HepG2 (cell line): Measurements from ENCODE around the gene MRPL51. TPM values are rescaled to one million over a fixed set of nuclear protein-coding genes. Genes with fewer than 3 reads are reported as not detected.

ENCODE experiments used
- GABPB1 ChIP-seq: IDR thresholded peaks from 2 replicates; pipeline ENCODE4 v1.6.1; 2016; ENCODE audit warnings: mild to moderate bottlenecking, missing genetic modification reagents, moderate library complexity, missing compliant biosample characterization
- IKZF4 ChIP-seq: sonication (generic); formaldehyde crosslinking; IDR thresholded peaks from 2 replicates; pipeline ENCODE4 v1.5.1; 2020; ENCODE audit warnings: borderline replicate concordance, mild to moderate bottlenecking, low read depth, missing genetic modification reagents; ENCODE audit errors: not compliant biosample characterization
- PCBP1 ChIP-seq: fragments of 200-400 bp; formaldehyde crosslinking; IDR thresholded peaks from 2 replicates; pipeline ENCODE4 v1.6.1; 2017; ENCODE audit warnings: mild to moderate bottlenecking, low read depth, low read length, borderline replicate concordance
- POLR2AphosphoS2 ChIP-seq: IDR thresholded peaks from 2 replicates; pipeline ENCODE4 v1.6.1; 2011; ENCODE audit warnings: low read depth, low read length, improper control_type of control experiment
- RAD21 ChIP-seq: fragments of 450-650 bp; formaldehyde crosslinking; IDR thresholded peaks from 2 replicates; pipeline ENCODE4 v1.5.0; 2020; ENCODE audit warnings: mild to moderate bottlenecking
- TBX2 ChIP-seq: sonication (generic); formaldehyde crosslinking; IDR thresholded peaks from 2 replicates; pipeline ENCODE4 v1.5.0; 2020; ENCODE audit warnings: missing genetic modification reagents, mild to moderate bottlenecking, borderline replicate concordance
- U2AF1 ChIP-seq: fragments of 200-400 bp; formaldehyde crosslinking; optimal IDR thresholded peaks from 2 replicates; pipeline ENCODE3; 2017; ENCODE audit warnings: mild to moderate bottlenecking, low read depth, low read length
- ZBTB2 ChIP-seq: sonication (generic); formaldehyde crosslinking; IDR thresholded peaks from 2 replicates; pipeline ENCODE4 v1.8.0; 2022; ENCODE audit warnings: low read depth, missing genetic modification reagents
- ZBTB3 ChIP-seq: sonication (generic); formaldehyde crosslinking; IDR thresholded peaks from 2 replicates; pipeline ENCODE4 v1.4.0; 2020; ENCODE audit warnings: low read depth, mild to moderate bottlenecking, moderate library complexity, missing genetic modification reagents, borderline replicate concordance
- ZBTB42 ChIP-seq: sonication (generic); formaldehyde crosslinking; IDR thresholded peaks from 2 replicates; pipeline ENCODE4 v1.5.0; 2020; ENCODE audit warnings: mild to moderate bottlenecking, missing genetic modification reagents
- ZKSCAN5 ChIP-seq: sonication (generic); formaldehyde crosslinking; IDR thresholded peaks from 2 replicates; pipeline ENCODE4 v1.5.1; 2020; ENCODE audit warnings: mild to moderate bottlenecking, missing genetic modification reagents
- ZNF10 ChIP-seq: sonication (generic); formaldehyde crosslinking; IDR thresholded peaks from 2 replicates; pipeline ENCODE4 v1.4.0; 2020; ENCODE audit warnings: mild to moderate bottlenecking, low read depth, missing genetic modification reagents, borderline replicate concordance
- ZNF180 ChIP-seq: sonication (generic); formaldehyde crosslinking; IDR thresholded peaks from 2 replicates; pipeline ENCODE4 v1.4.0; 2020; ENCODE audit warnings: low read depth, missing genetic modification reagents, borderline replicate concordance
- ZNF276 ChIP-seq: sonication (generic); formaldehyde crosslinking; IDR thresholded peaks from 2 replicates; pipeline ENCODE4 v1.4.0; 2020; ENCODE audit warnings: mild to moderate bottlenecking, low read depth, missing genetic modification reagents
- ZNF280B ChIP-seq: sonication (generic); formaldehyde crosslinking; IDR thresholded peaks from 2 replicates; pipeline ENCODE4 v1.5.0; 2020; ENCODE audit warnings: missing genetic modification reagents, mild to moderate bottlenecking, borderline replicate concordance
- ZNF567 ChIP-seq: sonication (generic); formaldehyde crosslinking; IDR thresholded peaks from 2 replicates; pipeline ENCODE4 v1.8.1; 2023; ENCODE audit warnings: mild to moderate bottlenecking, missing genetic modification reagents, borderline replicate concordance
- ZNF616 ChIP-seq: sonication (generic); formaldehyde crosslinking; IDR thresholded peaks from 2 replicates; pipeline ENCODE4 v1.5.0; 2020; ENCODE audit warnings: low read depth, mild to moderate bottlenecking, missing genetic modification reagents
- ZNF720 ChIP-seq: sonication (generic); formaldehyde crosslinking; IDR thresholded peaks from 2 replicates; pipeline ENCODE4 v1.4.0; 2020; ENCODE audit warnings: missing genetic modification reagents
- ZNF766 ChIP-seq: sonication (generic); formaldehyde crosslinking; IDR thresholded peaks from 2 replicates; pipeline ENCODE4 v1.5.0; 2020; ENCODE audit warnings: missing genetic modification reagents, borderline replicate concordance
- ZNF782 ChIP-seq: sonication (generic); formaldehyde crosslinking; IDR thresholded peaks from 2 replicates; pipeline ENCODE4 v1.4.0; 2020; ENCODE audit warnings: missing genetic modification reagents, mild to moderate bottlenecking, borderline replicate concordance
- polyA plus RNA-seq, 8 experiments: library from polyadenylated mRNA; depleted of rRNA in 3 of 8; stranded (reverse) in 7 of 8; unstranded in 1 of 8; fragments of >200 nt; fragmentation: Illumina TruSeq in 4 of 8; extraction: Trizol in 4 of 8; gene quantifications; 2 replicates each; pipeline versions ENCODE4 v1.2.1 to v1.2.3, GENCODE V29; 2011 to 2016; ENCODE audit warnings: low read depth in 4 of 8, missing spikeins in 1 of 8, mixed read lengths in 1 of 8; ENCODE audit not compliant: insufficient read depth in 1 of 8
- total RNA-seq, 5 experiments: library from RNA; depleted of rRNA; stranded (reverse); fragments of >200 nt; fragmentation: Illumina TruSeq; extraction: Trizol; gene quantifications; 2 replicates each; pipeline ENCODE4 v1.2.3, GENCODE V29; 2016; ENCODE audit warnings: low read depth in 1 of 5
- TF ChIP-seq, protein P1 (sequence below): sonication (generic); formaldehyde crosslinking; IDR thresholded peaks from 2 replicates; pipeline ENCODE4 v1.4.0; 2020; ENCODE audit warnings: mild to moderate bottlenecking, missing genetic modification reagents, borderline replicate concordance

MRPL51 gene
- total and polyA plus RNA-seq, 2 of the 13 experiments (the other 11 are each of a cell fraction or from before 2014, with no cell fraction given): 64.8 to 278 TPM

GRCh38 chr12:6533653-6533922, 40.5 kb upstream of the MRPL51 start (continued):
- peak; percentile 21; the same call in 1 of the 2 replicates for TF ChIP-seq ZNF782 (CRISPR knock-in tag)
- no peak for TF ChIP-seq RAD21 (CRISPR knock-in tag)
- peak; percentile 45; the same call in 1 of the 2 replicates for TF ChIP-seq ZBTB42 (CRISPR knock-in tag)
- TF ChIP-seq ZBTB3 (CRISPR knock-in tag): no peak
- no peak for TF ChIP-seq ZNF567 (CRISPR knock-in tag)
- peak; percentile 88 for TF ChIP-seq PCBP1
- no peak for TF ChIP-seq TBX2
- no peak for TF ChIP-seq ZNF10 (CRISPR knock-in tag)
- no peak for TF ChIP-seq POLR2AphosphoS2
- no peak for TF ChIP-seq ZNF616 (CRISPR knock-in tag)
- no peak for TF ChIP-seq ZNF276 (CRISPR knock-in tag)
- TF ChIP-seq ZBTB2: peak; percentile 23; the same call in 1 of the 2 replicates
- TF ChIP-seq ZNF280B: peak; percentile 57; the same call in 1 of the 2 replicates
- no peak for TF ChIP-seq ZNF180 (CRISPR knock-in tag)
- no peak for TF ChIP-seq ZNF720 (CRISPR knock-in tag)
- peak; percentile 19 for TF ChIP-seq U2AF1
- no peak for TF ChIP-seq IKZF4 (CRISPR knock-in tag)
- TF ChIP-seq ZKSCAN5 (CRISPR knock-in tag): no peak
- no peak for TF ChIP-seq ZNF766
- peak; percentile 63; the same call in 1 of the 2 replicates for TF ChIP-seq GABPB1 (CRISPR knock-in tag)
- TF ChIP-seq, protein P1, sequence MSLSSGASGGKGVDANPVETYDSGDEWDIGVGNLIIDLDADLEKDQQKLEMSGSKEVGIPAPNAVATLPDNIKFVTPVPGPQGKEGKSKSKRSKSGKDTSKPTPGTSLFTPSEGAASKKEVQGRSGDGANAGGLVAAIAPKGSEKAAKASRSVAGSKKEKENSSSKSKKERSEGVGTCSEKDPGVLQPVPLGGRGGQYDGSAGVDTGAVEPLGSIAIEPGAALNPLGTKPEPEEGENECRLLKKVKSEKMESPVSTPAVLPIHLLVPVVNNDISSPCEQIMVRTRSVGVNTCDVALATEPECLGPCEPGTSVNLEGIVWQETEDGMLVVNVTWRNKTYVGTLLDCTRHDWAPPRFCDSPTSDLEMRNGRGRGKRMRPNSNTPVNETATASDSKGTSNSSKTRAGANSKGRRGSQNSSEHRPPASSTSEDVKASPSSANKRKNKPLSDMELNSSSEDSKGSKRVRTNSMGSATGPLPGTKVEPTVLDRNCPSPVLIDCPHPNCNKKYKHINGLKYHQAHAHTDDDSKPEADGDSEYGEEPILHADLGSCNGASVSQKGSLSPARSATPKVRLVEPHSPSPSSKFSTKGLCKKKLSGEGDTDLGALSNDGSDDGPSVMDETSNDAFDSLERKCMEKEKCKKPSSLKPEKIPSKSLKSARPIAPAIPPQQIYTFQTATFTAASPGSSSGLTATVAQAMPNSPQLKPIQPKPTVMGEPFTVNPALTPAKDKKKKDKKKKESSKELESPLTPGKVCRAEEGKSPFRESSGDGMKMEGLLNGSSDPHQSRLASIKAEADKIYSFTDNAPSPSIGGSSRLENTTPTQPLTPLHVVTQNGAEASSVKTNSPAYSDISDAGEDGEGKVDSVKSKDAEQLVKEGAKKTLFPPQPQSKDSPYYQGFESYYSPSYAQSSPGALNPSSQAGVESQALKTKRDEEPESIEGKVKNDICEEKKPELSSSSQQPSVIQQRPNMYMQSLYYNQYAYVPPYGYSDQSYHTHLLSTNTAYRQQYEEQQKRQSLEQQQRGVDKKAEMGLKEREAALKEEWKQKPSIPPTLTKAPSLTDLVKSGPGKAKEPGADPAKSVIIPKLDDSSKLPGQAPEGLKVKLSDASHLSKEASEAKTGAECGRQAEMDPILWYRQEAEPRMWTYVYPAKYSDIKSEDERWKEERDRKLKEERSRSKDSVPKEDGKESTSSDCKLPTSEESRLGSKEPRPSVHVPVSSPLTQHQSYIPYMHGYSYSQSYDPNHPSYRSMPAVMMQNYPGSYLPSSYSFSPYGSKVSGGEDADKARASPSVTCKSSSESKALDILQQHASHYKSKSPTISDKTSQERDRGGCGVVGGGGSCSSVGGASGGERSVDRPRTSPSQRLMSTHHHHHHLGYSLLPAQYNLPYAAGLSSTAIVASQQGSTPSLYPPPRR (CRISPR knock-in tag): no peak; the same call in 1 of the 2 replicates
